NCI-H510A (cell line): ENCODE data around the gene OR51B4.
"Not testable (repeated sequence)": the region's sequence is repeated elsewhere in the genome, so short reads cannot be mapped to it uniquely, and the experiment has no call there.

Source experiments
- DNase-seq: peaks from one replicate; lab custom pipeline; 2025; lab: John Stamatoyannopoulos, UW

The OR51B4 gene

GRCh38 chr11:5294342-5294995 is 7.3 kb downstream of the OR51B4 start:
- DNase-seq, result not testable (repeated sequence)

DNA sequence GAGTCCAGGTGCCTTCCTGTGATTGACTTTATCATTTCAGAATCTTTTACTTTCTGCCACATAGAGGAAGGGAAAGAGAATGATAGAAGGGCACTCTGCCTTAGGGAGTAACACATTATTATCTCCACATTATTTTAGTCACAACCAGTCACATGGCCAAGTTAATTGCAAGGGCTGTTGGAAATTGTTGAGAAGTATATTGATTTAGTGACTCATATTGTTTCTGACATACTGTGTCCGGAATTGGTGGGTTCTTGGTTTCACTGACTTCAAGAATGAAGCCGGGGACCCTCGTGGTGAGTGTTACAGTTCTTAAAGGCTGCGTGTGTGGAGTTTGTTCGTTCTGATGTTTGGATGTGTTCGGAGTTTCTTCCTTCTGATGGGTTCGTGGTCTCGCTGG is 8.7 kb downstream of the OR51B4 start:
- DNase-seq, result no peak

- DNase-seq, result no peak
Measured at GRCh38 chr11:5291207-5291838, 10.4 kb downstream of the OR51B4 start.

GRCh38 chr11:5290106-5290505 is 11.6 kb downstream of the OR51B4 start:
- no peak for DNase-seq

DNA sequence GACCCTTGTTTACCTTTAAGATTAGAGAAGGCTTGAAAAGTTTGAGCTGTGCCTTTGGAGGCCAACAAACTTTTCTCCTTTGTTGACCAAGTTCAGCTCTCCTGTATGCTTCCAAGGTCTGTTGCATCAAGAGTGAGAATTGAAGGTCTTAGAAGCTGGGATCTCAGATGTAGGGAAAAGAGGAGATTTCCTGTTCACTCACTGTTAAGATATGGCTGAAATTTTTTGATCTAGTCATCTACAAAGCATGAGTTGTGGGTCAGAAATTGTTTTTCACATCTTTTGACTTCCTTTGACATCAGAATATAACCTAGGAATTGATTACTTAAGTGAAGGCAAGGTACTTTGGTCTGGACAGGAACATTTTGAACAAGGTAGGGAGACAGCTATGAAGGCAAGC is 12.1 kb downstream of the OR51B4 start:
- DNase-seq, result no peak

DNA sequence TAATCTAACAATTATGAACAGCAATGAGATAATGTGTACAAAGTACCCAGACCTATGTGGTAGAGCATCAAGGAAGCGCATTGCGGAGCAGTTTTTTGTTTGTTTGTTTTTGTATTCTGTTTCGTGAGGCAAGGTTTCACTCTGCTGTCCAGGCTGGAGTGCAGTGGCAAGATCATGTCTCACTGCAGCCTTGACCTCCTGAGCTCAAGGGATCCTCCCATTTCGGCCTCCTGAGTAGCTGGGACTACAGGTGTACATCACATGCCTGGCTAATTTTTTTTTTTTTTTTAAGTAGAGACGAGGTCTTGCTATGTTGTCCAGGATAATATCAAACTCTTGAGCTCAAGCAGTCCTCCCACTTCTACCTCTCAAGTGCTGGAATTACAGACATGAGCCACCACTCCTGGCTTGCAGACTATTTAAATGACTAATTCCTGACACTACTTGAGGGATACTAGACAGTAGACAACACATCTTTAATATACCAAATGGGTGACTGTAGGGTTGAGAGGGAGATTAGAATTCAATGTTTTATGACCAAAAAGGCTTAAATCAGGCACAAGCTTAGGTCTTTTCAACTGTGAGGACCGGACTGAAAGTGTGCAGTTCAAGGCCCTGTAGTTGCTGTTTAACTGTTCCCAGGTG is 12.7 kb downstream of the OR51B4 start:
- DNase-seq, result no peak

- DNase-seq, result no peak
Measured at GRCh38 chr11:5288108-5288905, 13.4 kb downstream of the OR51B4 start.

- DNase-seq, result no peak
Measured at GRCh38 chr11:5286901-5287300, 14.8 kb downstream of the OR51B4 start.

DNA sequence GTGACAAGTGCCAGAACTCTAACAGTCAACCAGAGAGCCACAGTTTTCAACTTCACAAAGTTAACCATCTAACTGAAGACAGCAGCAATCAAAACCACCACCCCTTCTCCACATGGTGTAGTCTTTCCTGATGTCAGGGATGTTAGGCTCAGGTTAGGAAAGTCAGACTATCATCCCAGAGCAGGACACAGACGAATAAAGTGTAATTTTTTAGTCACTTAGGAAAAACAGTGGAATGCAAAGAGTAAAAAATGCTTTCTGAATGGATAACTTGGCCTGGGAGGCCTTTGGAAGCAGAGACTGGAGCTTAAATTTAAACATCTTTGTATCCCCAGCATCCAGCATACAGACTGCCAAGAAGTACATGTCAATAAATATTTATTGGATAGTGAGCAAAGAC is 15.4 kb downstream of the OR51B4 start:
- no peak for DNase-seq

- DNase-seq, result no peak
Measured at GRCh38 chr11:5285703-5286340, 15.9 kb downstream of the OR51B4 start.

- DNase-seq, result no peak
Measured at GRCh38 chr11:5284637-5285036, 17.1 kb downstream of the OR51B4 start.

GRCh38 chr11:5283882-5284281 is 17.9 kb downstream of the OR51B4 start:
- DNase-seq, result no peak

GRCh38 chr11:5283086-5283485 is 18.7 kb downstream of the OR51B4 start:
- no peak for DNase-seq

DNA sequence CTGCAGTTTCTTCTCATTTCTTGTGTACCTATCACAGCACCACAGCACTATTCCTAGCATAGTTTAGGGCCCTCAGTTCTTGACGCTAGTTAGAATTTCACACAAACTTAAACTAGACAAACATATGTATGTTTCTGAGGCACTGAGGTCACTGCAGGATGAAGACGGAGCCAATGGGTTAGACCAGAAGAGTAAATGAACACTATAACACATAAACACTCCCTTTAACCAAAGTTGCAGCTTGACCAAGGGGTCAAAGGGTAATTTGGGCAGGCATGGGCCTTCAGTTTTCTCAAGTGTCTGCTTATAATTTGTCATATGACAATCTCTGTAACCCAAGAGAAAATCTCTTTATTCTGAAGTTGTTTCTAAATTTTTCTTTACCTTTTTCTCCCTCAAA is 19.1 kb downstream of the OR51B4 start:
- no peak for DNase-seq

- DNase-seq, result no peak
Measured at GRCh38 chr11:5281596-5281995, 20.1 kb downstream of the OR51B4 start.

GRCh38 chr11:5280582-5281102 is 21.1 kb downstream of the OR51B4 start:
- DNase-seq, result peak; percentile 36

- no peak for DNase-seq
Measured at GRCh38 chr11:5279471-5280090, 22.2 kb downstream of the OR51B4 start.

DNA sequence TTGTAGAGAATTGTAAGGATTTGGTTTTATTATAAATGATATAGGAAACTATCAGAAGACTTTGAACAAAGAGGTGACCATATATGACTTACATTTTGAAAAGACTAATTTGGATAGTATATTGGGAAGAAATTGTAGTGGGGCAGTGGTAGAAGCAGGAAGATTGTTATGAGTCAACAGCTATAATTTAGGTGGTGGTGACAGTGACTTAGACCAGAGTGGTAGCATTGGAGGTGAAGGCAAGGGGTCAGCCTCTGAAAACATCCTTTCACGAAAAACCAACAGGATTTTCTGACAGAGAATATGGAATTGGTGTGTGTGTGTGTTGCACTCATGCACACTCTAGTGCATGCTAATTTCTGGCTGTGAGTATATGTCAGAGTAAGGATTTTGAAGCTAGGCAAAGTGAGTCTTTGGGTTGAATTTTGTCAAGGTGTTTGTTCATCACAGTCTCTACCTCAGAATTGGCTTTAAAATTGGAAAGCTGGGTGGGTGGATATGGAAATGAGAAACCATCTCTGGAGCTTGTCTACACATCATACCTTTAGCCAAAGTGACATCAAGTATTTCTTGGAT is 23.9 kb downstream of the OR51B4 start:
- no peak for DNase-seq

DNA sequence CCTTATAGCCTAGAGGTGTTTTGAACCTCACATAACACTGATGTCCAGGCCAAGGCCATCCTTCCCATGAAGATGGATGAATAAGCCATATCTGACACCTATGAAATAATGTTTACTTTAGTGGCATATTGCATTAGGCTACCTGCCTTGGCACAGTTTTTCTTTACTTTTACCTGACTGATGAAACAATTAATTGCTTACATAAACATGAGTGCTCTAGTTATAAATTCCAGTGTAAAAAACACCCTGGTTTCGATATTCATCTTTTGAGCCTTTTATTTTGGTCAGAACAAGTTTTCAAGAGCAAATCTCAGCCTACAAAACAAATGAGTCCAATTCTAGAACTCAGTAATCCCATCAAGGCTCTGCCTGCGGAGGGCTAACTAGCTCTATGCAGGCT is 25.0 kb downstream of the OR51B4 start:
- DNase-seq, result no peak

- DNase-seq, result no peak
Measured at GRCh38 chr11:5275369-5276110, 26.2 kb downstream of the OR51B4 start.
